K562 (cell line): ENCODE data around the gene ADAMTSL2. TPM values are rescaled to one million over a fixed set of nuclear protein-coding genes. Genes with fewer than 3 reads are reported as not detected.

Experiments
- ATAC-seq: fragments of 200-7000 bp; cut with Tn5 transposase; 3 replicates; pipeline ENCODE4 v1.9.1; 2020; ENCODE audit warnings: moderate library complexity
- BruUV-seq: library from RNA; stranded (reverse); fragments of 400-500 nt; replicated peaks from 2 replicates; lab custom pipeline; 2021; lab: Mats Ljungman, UMichigan
- CTCF ChIA-PET: fragments of 300-600 bp; formaldehyde crosslinking; extraction: SDS; loops from one replicate; lab custom pipeline; 2021; ENCODE audit warnings: low intra/inter-chr PET ratio; lab: Yijun Ruan, JAX
- POLR2A ChIA-PET: fragments of 300-600, 350-650 bp; sonication (Branson Sonifier 250); formaldehyde crosslinking; extraction: SDS; loops from one replicate; lab custom pipeline; 2021; ENCODE audit warnings: antibody characterized with exemption, inconsistent platforms; lab: Yijun Ruan, JAX
- DNase-seq, 4 experiments: peaks; one replicate each; pipeline versions ENCODE4 v3.0.0 to v3.0.0-alpha.2; 2011 to 2018; ENCODE audit warnings: low spot score in 3 of 4, mixed read lengths in 3 of 4; ENCODE audit errors: extremely low read depth in 1 of 4
- FAIRE-seq: peaks from 2 replicates; lab custom pipeline; 2011; peaks lifted over from hg19 to GRCh38; lab: Jason Lieb, UNC
- H2AFZ ChIP-seq: 2 replicates; pipeline ENCODE4 v1.6.0; 2011; ENCODE audit warnings: low read depth, low read length, control low read depth, inconsistent platforms
- H3K27ac ChIP-seq: fragments of 200-600 bp; 3 replicates; pipeline ENCODE4 v1.8.0; 2011; ENCODE audit warnings: low read depth, mild to moderate bottlenecking, control low read depth, inconsistent platforms, low read length, moderate library complexity, mixed read lengths; ENCODE audit errors: extremely low read depth
- H3K27me3 ChIP-seq, 2 experiments: fragments of 300-600 bp in 1 of 2; 2 replicates in 1 of 2; 3 replicates in 1 of 2; pipeline versions ENCODE4 v1.6.0 to v1.8.0; 2011; ENCODE audit warnings: inconsistent platforms in 2 of 2, low read length in 2 of 2, mild to moderate bottlenecking in 1 of 2, mixed read lengths in 1 of 2, moderate library complexity in 1 of 2; ENCODE audit not compliant: control insufficient read depth in 2 of 2, insufficient read depth in 2 of 2
- H3K36me3 ChIP-seq: fragments of 300-600 bp; 3 replicates; pipeline ENCODE4 v1.8.0; 2011; ENCODE audit warnings: mild to moderate bottlenecking, low read length, inconsistent platforms; ENCODE audit not compliant: control insufficient read depth, insufficient read depth
- H3K4me1 ChIP-seq, 2 experiments: fragments of 200-600 bp in 1 of 2; replicated peaks in 1 of 2; 2 replicates in 1 of 2; 3 replicates in 1 of 2; pipeline versions ENCODE4 v1.5.1 to v1.8.0; 2011; ENCODE audit warnings: inconsistent platforms in 2 of 2, low read length in 2 of 2, mild to moderate bottlenecking in 1 of 2, mixed read lengths in 1 of 2, moderate library complexity in 1 of 2; ENCODE audit not compliant: control insufficient read depth in 2 of 2, insufficient read depth in 2 of 2
- H3K4me2 ChIP-seq: 2 replicates; pipeline ENCODE4 v1.6.1; 2011; ENCODE audit warnings: low read length, control low read depth, inconsistent platforms, mixed read lengths; ENCODE audit not compliant: insufficient read depth
- H3K4me3 ChIP-seq: fragments of 200-600 bp; sonication (generic), shearing (Covaris generic); 2 replicates; pipeline ENCODE4 v1.5.1; 2016; ENCODE audit warnings: control low read depth, inconsistent platforms
- H3K79me2 ChIP-seq: fragments of 200-600 bp; 3 replicates; pipeline ENCODE4 v1.8.0; 2011; ENCODE audit warnings: low read length, inconsistent platforms; ENCODE audit not compliant: control insufficient read depth, insufficient read depth
- H3K9ac ChIP-seq, 2 experiments: 2 replicates each; pipeline versions ENCODE4 v1.6.0 to v1.6.1; 2011; ENCODE audit warnings: low read depth in 2 of 2, low read length in 2 of 2, control low read depth in 1 of 2, inconsistent platforms in 1 of 2, mild to moderate bottlenecking in 1 of 2, mixed read lengths in 1 of 2; ENCODE audit not compliant: insufficient read depth in 1 of 2
- H3K9me1 ChIP-seq: one replicate; pipeline ENCODE4 v1.6.0; 2011; ENCODE audit warnings: inconsistent platforms, mild to moderate bottlenecking, low read length, moderate library complexity; ENCODE audit not compliant: control insufficient read depth, insufficient read depth
- H3K9me3 ChIP-seq: replicated peaks from 2 replicates; pipeline ENCODE4 v1.5.1; 2011; ENCODE audit warnings: low read depth, low read length, inconsistent platforms; ENCODE audit not compliant: control insufficient read depth, insufficient read depth
- H4K20me1 ChIP-seq: replicated peaks from 2 replicates; pipeline ENCODE4 v1.6.1; 2011; ENCODE audit warnings: low read length, inconsistent platforms, mixed read lengths; ENCODE audit not compliant: control insufficient read depth, insufficient read depth
- LARP7 ChIP-seq: fragments of 450-650 bp; IDR thresholded peaks from 2 replicates; pipeline ENCODE4 v1.6.1; 2016
- MCM3 ChIP-seq: fragments of 450-650 bp; IDR thresholded peaks from 2 replicates; pipeline ENCODE4 v1.6.1; 2016
- MXD1 ChIP-seq: fragments of 250-450 bp; sonication (Bioruptor Pico); IDR thresholded peaks from 2 replicates; pipeline ENCODE4 v1.8.0; 2021; ENCODE audit warnings: borderline replicate concordance, mild to moderate bottlenecking, moderate library complexity; ENCODE audit not compliant: poor library complexity, severe bottlenecking
- USF1 ChIP-seq: sonication (generic); formaldehyde crosslinking; IDR thresholded peaks from 2 replicates; pipeline ENCODE4 v1.9.0; 2022; ENCODE audit warnings: mild to moderate bottlenecking, missing genetic modification reagents
- WGBS: fragments of 100-300 bp; shearing (Covaris generic); methylation state at CpG from one replicate; pipeline ENCODE4 v1.1.6; 2016; ENCODE audit warnings: low coverage, mixed read lengths; ENCODE audit not compliant: insufficient coverage; ENCODE audit errors: missing lambda C conversion rate; 5-methylcytosine and 5-hydroxymethylcytosine counted together
- in situ Hi-C: fragments of 300-500 bp; cut with MboI; formaldehyde crosslinking; loops from 4 replicates; pipeline ENCODE4 v1.15.0; 2018; ENCODE audit warnings: inconsistent platforms, mixed read lengths
- intact Hi-C: fragments of 100-400 bp; cut with micrococcal nuclease; formaldehyde crosslinking; loops from 2 replicates; pipeline ENCODE4 v1.14.2; 2022
- polyA plus RNA-seq, 8 experiments: library from polyadenylated mRNA; depleted of rRNA in 4 of 8; stranded (reverse) in 5 of 8; unstranded in 3 of 8; fragments of >200 nt; fragmentation: Nextera tagmentation in 2 of 8; fragmentation: Illumina TruSeq in 1 of 8; extraction: Ambion mirVana in 2 of 8; extraction: Trizol in 1 of 8; gene quantifications; 2 replicates each; pipeline versions ENCODE4 v1.2.1 to v1.2.3, GENCODE V29; 2011 to 2014; ENCODE audit warnings: inconsistent platforms in 1 of 8, missing spikeins in 1 of 8
- total RNA-seq, 7 experiments: library from RNA; depleted of rRNA in 6 of 7; stranded (reverse); fragments of >200 nt in 6 of 7; fragmentation: Illumina TruSeq in 2 of 7; extraction: Trizol in 2 of 7; gene quantifications; 2 replicates each; pipeline versions ENCODE4 v1.2.1 to v1.2.3, GENCODE V29; 2011 to 2021; ENCODE audit warnings: low replicate concordance in 1 of 7

The ADAMTSL2 gene
- total and polyA plus RNA-seq, 9 of the 15 experiments (the other 6 are each of a cell fraction or from before 2014, with no cell fraction given), result 0.04 TPM; not detected in 8

GRCh38 chr9:133527444-133527920 is 7.0 kb upstream of the ADAMTSL2 start:
- peaks cover 0 to 16% of the 10 kb centered on the region in 2 experiments; a peak in 1 of 5 replicates for H3K4me1 ChIP-seq
- H3K27me3 ChIP-seq, result peaks cover 73 to 91% of the 10 kb centered on the region in 2 experiments; a peak in 4 of 5 replicates
- CTCF ChIA-PET, result no interaction called here
- H3K9me3 ChIP-seq, result no peaks in the 10 kb centered on the region
- no peak overlapping the region for H3K27ac ChIP-seq
- H3K4me3 ChIP-seq, result no peak overlapping the region
- no peak for DNase-seq
- POLR2A ChIA-PET, result interaction anchor here (0.6 kb wide), 1 partner anchor 472 kb away, joined by 3 read pairs; no protein-coding TSS in a partner anchor
- no peaks in the 10 kb centered on the region for H3K36me3 ChIP-seq
- 0% methylated on average over 10 of the region's 18 CpGs for WGBS
- no peak overlapping the region for H3K9ac ChIP-seq
- H3K9me1 ChIP-seq, result no peaks in the 10 kb centered on the region
- no peak overlapping the region for H3K4me2 ChIP-seq
- no peak for FAIRE-seq
- H4K20me1 ChIP-seq, result peaks cover 23% of the 10 kb centered on the region
- intact Hi-C loops, result no loop called here
- no TSS peak for BruUV-seq
- in situ Hi-C loops, result no loop called here
- no peak overlapping the region for H2AFZ ChIP-seq
- H3K79me2 ChIP-seq, result no peaks in the 10 kb centered on the region
- TF ChIP-seq LARP7 (no peak), MXD1 (CRISPR knock-in tag) (no peak), MCM3 (no peak), USF1 (CRISPR knock-in tag) (no peak)
- TF ChIP-seq, all 486 proteins: peak for 0
- no peak for ATAC-seq
